Measurements from ENCODE around the gene ANGPTL8. TPM values are rescaled to one million over a fixed set of nuclear protein-coding genes. Genes with fewer than 3 reads are reported as not detected.

The ANGPTL8 gene
- total RNA-seq, 1 experiment from 2014 or later = not detected

- no peak for DNase-seq (ENCODE audit: low spot score)
- in situ Hi-C loops (cut with HindIII; ENCODE audit: low sequenced_read_pairs) = no loop called here
These were observed 40.3 kb downstream of the ANGPTL8 start for GRCh38 chr19:11279505-11280236.

- DNase-seq (ENCODE audit: low spot score) = no peak
- in situ Hi-C loops (cut with HindIII; ENCODE audit: low sequenced_read_pairs) = no loop called here
These were observed 42.1 kb downstream of the ANGPTL8 start for GRCh38 chr19:11281356-11282049.

GRCh38 chr19:11284515-11284914 is 45.1 kb downstream of the ANGPTL8 start:
- DNase-seq (ENCODE audit: low spot score) = no peak
- in situ Hi-C loops (cut with HindIII; ENCODE audit: low sequenced_read_pairs) = no loop called here

- in situ Hi-C loops (cut with HindIII; ENCODE audit: low sequenced_read_pairs) = no loop called here
These were observed 47.0 kb downstream of the ANGPTL8 start for GRCh38 chr19:11286312-11286974.

GRCh38 chr19:11288349-11288748 is 48.9 kb downstream of the ANGPTL8 start:
- in situ Hi-C loops (cut with HindIII; ENCODE audit: low sequenced_read_pairs) = no loop called here
- DNase-seq (ENCODE audit: low spot score) = no peak

More at GRCh38 chr19:11286312-11286974, 47.0 kb downstream of the ANGPTL8 start:
- DNase-seq (ENCODE audit: low spot score) = no peak

GRCh38 chr19:11290256-11290655 is 50.8 kb downstream of the ANGPTL8 start:
- in situ Hi-C loops (cut with HindIII; ENCODE audit: low sequenced_read_pairs) = no loop called here
- no peak for DNase-seq (ENCODE audit: low spot score)

- DNase-seq (ENCODE audit: low spot score) = no peak
- in situ Hi-C loops (cut with HindIII; ENCODE audit: low sequenced_read_pairs) = no loop called here
These were observed 52.0 kb downstream of the ANGPTL8 start for GRCh38 chr19:11291415-11291814.

Other genes with a start within 250 kb of the ANGPTL8 start
- gene LDLR, start 150.2 kb upstream of the ANGPTL8 start, total RNA-seq (2014; rRNA removed; shearing (Covaris generic)) = 38.2 and 47.4 TPM in 2 replicates
- 74.0 and 74.7 TPM in 2 replicates for gene SPC24, start 83.8 kb upstream of the ANGPTL8 start, total RNA-seq (2014; rRNA removed; shearing (Covaris generic))
- 122 and 129 TPM in 2 replicates for gene KANK2, start 42.1 kb upstream of the ANGPTL8 start, total RNA-seq (2014; rRNA removed; shearing (Covaris generic))
- 12.2 and 23.6 TPM in 2 replicates for gene DOCK6, start 22.9 kb downstream of the ANGPTL8 start, total RNA-seq (2014; rRNA removed; shearing (Covaris generic))
- gene TSPAN16, start 56.5 kb downstream of the ANGPTL8 start, total RNA-seq (2014; rRNA removed; shearing (Covaris generic)) = not detected in 2 replicates
- gene RAB3D, start 100.0 kb downstream of the ANGPTL8 start, total RNA-seq (2014; rRNA removed; shearing (Covaris generic)) = 18.2 and 18.3 TPM in 2 replicates
- 363 and 408 TPM in 2 replicates for gene TMEM205, start 106.6 kb downstream of the ANGPTL8 start, total RNA-seq (2014; rRNA removed; shearing (Covaris generic))
- gene CCDC159, start 106.9 kb downstream of the ANGPTL8 start, total RNA-seq (2014; rRNA removed; shearing (Covaris generic)) = 2.6 TPM in 2 replicates
- gene PLPPR2, start 115.8 kb downstream of the ANGPTL8 start, total RNA-seq (2014; rRNA removed; shearing (Covaris generic)) = 8.1 and 11.5 TPM in 2 replicates
- 6.2 and 6.3 TPM in 2 replicates for gene SWSAP1, start 135.0 kb downstream of the ANGPTL8 start, total RNA-seq (2014; rRNA removed; shearing (Covaris generic))
- 20.3 and 20.9 TPM in 2 replicates for gene EPOR, start 144.7 kb downstream of the ANGPTL8 start, total RNA-seq (2014; rRNA removed; shearing (Covaris generic))
- gene RGL3, start 179.7 kb downstream of the ANGPTL8 start, total RNA-seq (2014; rRNA removed; shearing (Covaris generic)) = not detected in 2 replicates
- gene ODAD3, start 195.5 kb downstream of the ANGPTL8 start, total RNA-seq (2014; rRNA removed; shearing (Covaris generic)) = 1.7 and 6.1 TPM in 2 replicates
- gene PRKCSH, start 196.0 kb downstream of the ANGPTL8 start, total RNA-seq (2014; rRNA removed; shearing (Covaris generic)) = 116 and 141 TPM in 2 replicates
- gene ELAVL3, start 241.4 kb downstream of the ANGPTL8 start, total RNA-seq (2014; rRNA removed; shearing (Covaris generic)) = 0.43 and 2.4 TPM in 2 replicates

All from G401 (cell line).